Trophoblast cell (in vitro differentiated cells and primary cell): Measurements from ENCODE around the gene OR9Q2.

Experiments
- DNase-seq, 2 donors: peaks; one replicate each; pipeline ENCODE4 v3.0.0-alpha.2; 2016
- H2AFZ ChIP-seq: 2 replicates; pipeline ENCODE4 v1.6.1; 2013; ENCODE audit warnings: low read length, moderate library complexity, mild to moderate bottlenecking; ENCODE audit not compliant: insufficient read depth, poor library complexity
- H2AK5ac ChIP-seq: 2 replicates; pipeline ENCODE4 v1.6.1; 2013; ENCODE audit warnings: mild to moderate bottlenecking, low read length
- H2BK120ac ChIP-seq: 2 replicates; pipeline ENCODE4 v1.6.1; 2013; ENCODE audit warnings: low read length, mild to moderate bottlenecking, moderate library complexity; ENCODE audit not compliant: insufficient read depth, poor library complexity
- H2BK12ac ChIP-seq: 2 replicates; pipeline ENCODE4 v1.6.1; 2013; ENCODE audit warnings: mild to moderate bottlenecking, low read length, moderate library complexity
- H2BK5ac ChIP-seq: 2 replicates; pipeline ENCODE4 v1.6.1; 2013; ENCODE audit warnings: low read length, low read depth, moderate library complexity, mild to moderate bottlenecking; ENCODE audit not compliant: poor library complexity
- H3K14ac ChIP-seq: 2 replicates; pipeline ENCODE4 v1.6.1; 2013; ENCODE audit warnings: mild to moderate bottlenecking, low read length
- H3K18ac ChIP-seq: 2 replicates; pipeline ENCODE4 v1.6.1; 2013; ENCODE audit warnings: mild to moderate bottlenecking, low read length
- H3K23ac ChIP-seq: 2 replicates; pipeline ENCODE4 v1.6.1; 2013; ENCODE audit warnings: low read length
- H3K27ac ChIP-seq: 2 replicates; pipeline ENCODE4 v1.5.1; 2013; ENCODE audit warnings: low read depth, mild to moderate bottlenecking, inconsistent platforms, low read length, moderate library complexity
- H3K27me3 ChIP-seq: 2 replicates; pipeline ENCODE4 v1.6.1; 2013; ENCODE audit warnings: inconsistent platforms, mild to moderate bottlenecking, low read length, moderate library complexity; ENCODE audit not compliant: insufficient read depth
- H3K36me3 ChIP-seq, 2 experiments: 1 replicate in 1 of 2; 2 replicates in 1 of 2; pipeline ENCODE4 v1.6.1; 2013; ENCODE audit warnings: low read length in 2 of 2, mild to moderate bottlenecking in 2 of 2, moderate library complexity in 1 of 2; ENCODE audit not compliant: insufficient read depth in 2 of 2, control insufficient read depth in 1 of 2
- H3K4ac ChIP-seq: 2 replicates; pipeline ENCODE4 v1.6.1; 2013; ENCODE audit warnings: low read depth, mild to moderate bottlenecking, low read length, moderate library complexity
- H3K4me1 ChIP-seq, 2 experiments: 1 replicate in 1 of 2; 2 replicates in 1 of 2; pipeline ENCODE4 v1.6.1; 2013; ENCODE audit warnings: low read length in 2 of 2, mild to moderate bottlenecking in 2 of 2, moderate library complexity in 1 of 2; ENCODE audit not compliant: insufficient read depth in 2 of 2, control insufficient read depth in 1 of 2
- H3K4me2 ChIP-seq: 2 replicates; pipeline ENCODE4 v1.6.1; 2013; ENCODE audit warnings: inconsistent platforms, mild to moderate bottlenecking, low read length, moderate library complexity
- H3K4me3 ChIP-seq: 2 replicates; pipeline ENCODE4 v1.5.1; 2013; ENCODE audit warnings: mild to moderate bottlenecking, low read depth, low read length, inconsistent platforms
- H3K79me1 ChIP-seq: one replicate; pipeline ENCODE4 v1.6.1; 2013; ENCODE audit warnings: low read length
- H3K79me2 ChIP-seq: 2 replicates; pipeline ENCODE4 v1.6.1; 2013; ENCODE audit warnings: low read length, mild to moderate bottlenecking; ENCODE audit not compliant: control insufficient read depth, insufficient read depth, poor library complexity
- H3K9ac ChIP-seq: 2 replicates; pipeline ENCODE4 v1.6.1; 2013; ENCODE audit warnings: mild to moderate bottlenecking, low read length
- H3K9me3 ChIP-seq: 2 replicates; pipeline ENCODE4 v1.6.1; 2013; ENCODE audit warnings: low read depth, mild to moderate bottlenecking, control low read depth, inconsistent platforms, low read length; ENCODE audit not compliant: insufficient read depth
- H4K12ac ChIP-seq: 2 replicates; pipeline ENCODE4 v1.6.1; 2013; ENCODE audit warnings: low read depth, mild to moderate bottlenecking, low read length, moderate library complexity
- H4K8ac ChIP-seq: 2 replicates; pipeline ENCODE4 v1.6.1; 2013; ENCODE audit warnings: low read depth, mild to moderate bottlenecking, low read length, moderate library complexity
- H4K91ac ChIP-seq: one replicate; pipeline ENCODE4 v1.6.1; 2013; ENCODE audit warnings: low read depth, mild to moderate bottlenecking, low read length, moderate library complexity
- WGBS: extraction: QIAGEN DNeasy Blood & Tissue Kit; methylation state at CpG from one replicate; pipeline ENCODE4 v1.1.7; 2013; ENCODE audit warnings: missing lambda C conversion rate; ENCODE audit not compliant: insufficient read length, insufficient coverage; ENCODE audit errors: extremely low coverage; 5-methylcytosine and 5-hydroxymethylcytosine counted together

OR9Q2 gene

DNA sequence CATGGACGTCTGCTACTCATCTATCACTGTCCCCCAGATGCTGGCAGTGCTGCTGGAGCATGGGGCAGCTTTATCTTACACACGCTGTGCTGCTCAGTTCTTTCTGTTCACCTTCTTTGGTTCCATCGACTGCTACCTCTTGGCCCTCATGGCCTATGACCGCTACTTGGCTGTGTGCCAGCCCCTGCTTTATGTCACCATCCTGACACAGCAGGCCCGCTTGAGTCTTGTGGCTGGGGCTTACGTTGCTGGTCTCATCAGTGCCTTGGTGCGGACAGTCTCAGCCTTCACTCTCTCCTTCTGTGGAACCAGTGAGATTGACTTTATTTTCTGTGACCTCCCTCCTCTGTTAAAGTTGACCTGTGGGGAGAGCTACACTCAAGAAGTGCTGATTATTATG, 9.2 kb upstream of the OR9Q2 start:
- Histone ChIP-seq H3K14ac (no peak overlapping the region), H3K4me1 (no peaks in the 10 kb centered on the region), H3K79me2 (no peaks in the 10 kb centered on the region), H2BK5ac (no peak overlapping the region), H2AFZ (no peak overlapping the region), H3K23ac (no peak overlapping the region), H2BK120ac (no peak overlapping the region), H3K18ac (no peak overlapping the region), H3K27ac (no peak overlapping the region), H3K36me3 (no peaks in the 10 kb centered on the region), H3K9me3 (peaks cover 2% of the 10 kb centered on the region), H3K4me2 (no peak overlapping the region), H2BK12ac (no peak overlapping the region), H3K4ac (no peak overlapping the region), H4K91ac (no peak overlapping the region), H4K12ac (no peak overlapping the region), H2AK5ac (no peak overlapping the region), H4K8ac (no peak overlapping the region), H3K27me3 (no peaks in the 10 kb centered on the region), H3K79me1 (no peaks in the 10 kb centered on the region), H3K4me3 (no peak overlapping the region), H3K9ac (no peak overlapping the region)
- WGBS = no CpG with 5 or more reads among the region's 7 CpGs
- DNase-seq = peak in 1 of 2 donors; percentile 4

DNA sequence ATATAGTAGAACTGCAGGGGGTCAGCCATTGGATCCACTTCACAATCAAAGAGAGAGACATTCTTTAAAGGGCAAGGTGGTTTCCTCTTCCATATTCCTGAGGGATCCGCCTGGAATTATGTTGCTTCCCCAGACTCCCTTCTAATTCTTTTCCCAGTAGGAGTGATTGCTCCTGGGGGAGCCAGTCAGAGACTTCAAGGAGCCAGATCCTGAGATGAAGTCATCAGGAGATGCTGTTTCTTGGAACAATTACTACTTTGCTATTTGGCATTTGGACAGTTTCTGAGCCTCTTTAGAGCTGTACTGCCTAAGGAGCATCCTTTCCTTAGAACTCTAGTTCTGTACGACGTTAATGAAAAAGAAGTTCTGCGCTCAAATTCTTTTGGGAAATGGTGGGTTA, 1.9 kb upstream of the OR9Q2 start:
- no peak for DNase-seq
- no peak overlapping the region for H4K12ac ChIP-seq
- H3K79me2 ChIP-seq = no peaks in the 10 kb centered on the region
- no peaks in the 10 kb centered on the region for H3K79me1 ChIP-seq
- H3K9ac ChIP-seq = no peak overlapping the region
- H2AK5ac ChIP-seq = no peak overlapping the region
- no peak overlapping the region for H2BK12ac ChIP-seq
- no peak overlapping the region for H3K23ac ChIP-seq
- WGBS = no CpG with 5 or more reads among the region's 4 CpGs
- no peak overlapping the region for H2AFZ ChIP-seq
- no peak overlapping the region for H3K14ac ChIP-seq
- no peak overlapping the region for H4K8ac ChIP-seq
- no peaks in the 10 kb centered on the region for H3K27me3 ChIP-seq
- no peak overlapping the region for H3K4me3 ChIP-seq
- no peak overlapping the region for H4K91ac ChIP-seq
- H3K4me2 ChIP-seq = no peak overlapping the region
- H3K27ac ChIP-seq = no peak overlapping the region
- H2BK5ac ChIP-seq = no peak overlapping the region
- no peaks in the 10 kb centered on the region for H3K4me1 ChIP-seq
- H2BK120ac ChIP-seq = no peak overlapping the region
- H3K18ac ChIP-seq = no peak overlapping the region
- H3K4ac ChIP-seq = no peak overlapping the region
- H3K36me3 ChIP-seq = no peaks in the 10 kb centered on the region
- peaks cover 1% of the 10 kb centered on the region for H3K9me3 ChIP-seq

DNA sequence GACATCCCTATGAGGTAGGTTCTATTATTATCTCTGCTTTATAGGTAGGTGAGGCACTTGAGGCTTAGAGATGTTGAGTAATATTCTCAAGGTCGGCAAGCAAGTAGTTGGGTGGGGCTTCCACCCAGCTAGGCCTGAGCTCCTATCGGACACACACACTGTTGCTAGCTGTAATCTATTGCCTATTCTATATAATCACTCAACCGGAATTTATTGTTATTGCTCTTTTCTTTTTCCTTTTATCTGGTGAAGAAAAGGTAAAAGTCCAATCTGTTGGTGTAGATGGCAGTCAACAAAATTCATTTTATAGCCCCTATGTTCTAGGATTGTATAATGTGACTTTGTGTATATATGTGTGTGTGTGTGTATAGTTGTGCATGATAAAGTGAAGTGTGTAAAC, 3.4 kb downstream of the OR9Q2 start:
- no peak overlapping the region for H3K14ac ChIP-seq
- no peak overlapping the region for H2AFZ ChIP-seq
- H4K12ac ChIP-seq = no peak overlapping the region
- WGBS = no CpG with 5 or more reads among the region's 3 CpGs
- no peak overlapping the region for H4K8ac ChIP-seq
- no peak overlapping the region for H3K4me3 ChIP-seq
- no peaks in the 10 kb centered on the region for H3K36me3 ChIP-seq
- H3K79me1 ChIP-seq = no peaks in the 10 kb centered on the region
- no peaks in the 10 kb centered on the region for H3K27me3 ChIP-seq
- H3K9me3 ChIP-seq = peaks cover 1% of the 10 kb centered on the region
- H3K9ac ChIP-seq = no peak overlapping the region
- H2BK12ac ChIP-seq = no peak overlapping the region
- H2BK5ac ChIP-seq = no peak overlapping the region
- no peak overlapping the region for H4K91ac ChIP-seq
- H2BK120ac ChIP-seq = no peak overlapping the region
- H2AK5ac ChIP-seq = no peak overlapping the region
- H3K4ac ChIP-seq = no peak overlapping the region
- H3K27ac ChIP-seq = no peak overlapping the region
- H3K23ac ChIP-seq = no peak overlapping the region
- no peak for DNase-seq
- no peaks in the 10 kb centered on the region for H3K79me2 ChIP-seq
- no peak overlapping the region for H3K4me2 ChIP-seq
- no peak overlapping the region for H3K18ac ChIP-seq
- H3K4me1 ChIP-seq = no peaks in the 10 kb centered on the region

DNA sequence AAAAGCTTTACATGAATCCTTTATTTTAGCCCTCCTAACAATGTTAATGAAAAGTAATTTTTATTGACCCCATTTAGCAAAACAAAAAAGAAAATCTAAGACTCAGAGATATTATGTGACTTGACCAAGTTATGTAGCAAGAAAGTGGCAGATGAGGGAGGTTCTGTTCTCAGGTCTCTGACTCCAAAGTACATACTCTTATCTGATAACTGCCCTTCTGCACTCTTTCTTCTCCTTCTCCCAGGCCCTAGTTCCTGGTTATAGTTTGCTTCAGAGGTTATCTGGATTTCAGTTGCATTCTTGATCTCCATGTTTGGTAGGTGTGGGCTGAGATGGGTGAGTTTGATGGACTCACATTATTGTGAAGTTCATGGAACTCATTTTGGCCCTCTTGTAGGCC, 4.5 kb downstream of the OR9Q2 start:
- Histone ChIP-seq H3K79me1 (no peaks in the 10 kb centered on the region), H3K4me3 (no peak overlapping the region), H3K27ac (no peak overlapping the region), H2BK120ac (no peak overlapping the region), H3K18ac (no peak overlapping the region), H3K4me2 (no peak overlapping the region), H3K9me3 (peaks cover 1% of the 10 kb centered on the region), H3K9ac (no peak overlapping the region), H3K4ac (no peak overlapping the region), H3K27me3 (no peaks in the 10 kb centered on the region), H3K14ac (no peak overlapping the region), H4K12ac (no peak overlapping the region), H3K36me3 (no peaks in the 10 kb centered on the region), H4K8ac (no peak overlapping the region), H3K4me1 (no peaks in the 10 kb centered on the region), H2BK12ac (no peak overlapping the region), H3K79me2 (no peaks in the 10 kb centered on the region), H2AFZ (no peak overlapping the region), H2BK5ac (no peak overlapping the region), H2AK5ac (no peak overlapping the region), H4K91ac (no peak overlapping the region), H3K23ac (no peak overlapping the region)
- no peak for DNase-seq

DNA sequence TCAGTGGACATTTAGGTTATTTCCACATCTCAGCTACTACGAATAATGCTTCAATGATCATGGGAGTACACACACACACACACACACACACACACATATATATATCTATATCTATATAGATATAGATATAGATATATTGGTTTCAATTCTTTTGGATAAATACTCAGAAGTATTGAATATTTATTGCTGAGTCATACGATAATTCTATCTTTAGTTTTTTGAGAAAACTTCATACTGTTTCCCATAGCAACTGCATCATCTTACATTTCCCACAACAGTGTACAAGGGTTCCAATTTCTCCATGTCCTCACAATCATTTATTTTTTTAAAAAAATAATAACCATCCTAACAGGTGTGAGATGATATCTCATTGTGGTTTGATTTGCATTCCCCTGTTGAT, 7.1 kb downstream of the OR9Q2 start:
- H4K91ac ChIP-seq = no peak overlapping the region
- no peak overlapping the region for H4K12ac ChIP-seq
- no peaks in the 10 kb centered on the region for H3K4me1 ChIP-seq
- H3K4ac ChIP-seq = no peak overlapping the region
- H3K9me3 ChIP-seq = no peaks in the 10 kb centered on the region
- no peak overlapping the region for H3K4me2 ChIP-seq
- H3K14ac ChIP-seq = no peak overlapping the region
- H2BK12ac ChIP-seq = no peak overlapping the region
- no CpG with 5 or more reads among the region's 2 CpGs for WGBS
- H2BK120ac ChIP-seq = no peak overlapping the region
- H3K27me3 ChIP-seq = no peaks in the 10 kb centered on the region
- no peaks in the 10 kb centered on the region for H3K36me3 ChIP-seq
- H3K23ac ChIP-seq = no peak overlapping the region
- H2BK5ac ChIP-seq = no peak overlapping the region
- DNase-seq = no peak
- H3K18ac ChIP-seq = no peak overlapping the region
- H3K4me3 ChIP-seq = no peak overlapping the region
- no peak overlapping the region for H2AFZ ChIP-seq
- H3K79me1 ChIP-seq = no peaks in the 10 kb centered on the region
- no peak overlapping the region for H2AK5ac ChIP-seq
- no peaks in the 10 kb centered on the region for H3K79me2 ChIP-seq
- H3K9ac ChIP-seq = no peak overlapping the region
- H4K8ac ChIP-seq = no peak overlapping the region
- H3K27ac ChIP-seq = no peak overlapping the region
